ENCODE data around the gene ICAM4.

ICAM4 gene

DNA sequence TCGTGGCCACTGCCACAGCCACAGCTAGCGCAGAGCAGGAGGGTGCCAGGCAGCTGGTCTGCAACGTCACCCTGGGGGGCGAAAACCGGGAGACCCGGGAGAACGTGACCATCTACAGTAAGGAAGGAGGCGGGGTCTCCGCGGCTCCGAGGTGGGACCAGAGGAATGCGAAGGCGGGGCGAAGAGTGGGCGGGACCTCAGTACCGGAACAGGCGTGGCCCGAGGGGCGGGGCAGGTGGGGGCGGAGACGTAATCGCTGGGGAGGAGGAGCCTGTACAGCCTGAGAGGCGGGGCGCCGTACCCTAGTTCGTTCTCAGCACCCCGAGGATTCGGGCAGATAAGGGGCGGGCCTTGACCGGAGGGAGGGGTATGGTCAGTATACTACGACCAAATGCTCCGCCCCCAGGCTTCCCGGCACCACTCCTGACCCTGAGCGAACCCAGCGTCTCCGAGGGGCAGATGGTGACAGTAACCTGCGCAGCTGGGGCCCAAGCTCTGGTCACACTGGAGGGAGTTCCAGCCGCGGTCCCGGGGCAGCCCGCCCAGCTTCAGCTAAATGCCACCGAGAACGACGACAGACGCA lies 5.5 kb downstream of the ICAM4 start (continued):
- TF ChIP-seq, protein P1, sequence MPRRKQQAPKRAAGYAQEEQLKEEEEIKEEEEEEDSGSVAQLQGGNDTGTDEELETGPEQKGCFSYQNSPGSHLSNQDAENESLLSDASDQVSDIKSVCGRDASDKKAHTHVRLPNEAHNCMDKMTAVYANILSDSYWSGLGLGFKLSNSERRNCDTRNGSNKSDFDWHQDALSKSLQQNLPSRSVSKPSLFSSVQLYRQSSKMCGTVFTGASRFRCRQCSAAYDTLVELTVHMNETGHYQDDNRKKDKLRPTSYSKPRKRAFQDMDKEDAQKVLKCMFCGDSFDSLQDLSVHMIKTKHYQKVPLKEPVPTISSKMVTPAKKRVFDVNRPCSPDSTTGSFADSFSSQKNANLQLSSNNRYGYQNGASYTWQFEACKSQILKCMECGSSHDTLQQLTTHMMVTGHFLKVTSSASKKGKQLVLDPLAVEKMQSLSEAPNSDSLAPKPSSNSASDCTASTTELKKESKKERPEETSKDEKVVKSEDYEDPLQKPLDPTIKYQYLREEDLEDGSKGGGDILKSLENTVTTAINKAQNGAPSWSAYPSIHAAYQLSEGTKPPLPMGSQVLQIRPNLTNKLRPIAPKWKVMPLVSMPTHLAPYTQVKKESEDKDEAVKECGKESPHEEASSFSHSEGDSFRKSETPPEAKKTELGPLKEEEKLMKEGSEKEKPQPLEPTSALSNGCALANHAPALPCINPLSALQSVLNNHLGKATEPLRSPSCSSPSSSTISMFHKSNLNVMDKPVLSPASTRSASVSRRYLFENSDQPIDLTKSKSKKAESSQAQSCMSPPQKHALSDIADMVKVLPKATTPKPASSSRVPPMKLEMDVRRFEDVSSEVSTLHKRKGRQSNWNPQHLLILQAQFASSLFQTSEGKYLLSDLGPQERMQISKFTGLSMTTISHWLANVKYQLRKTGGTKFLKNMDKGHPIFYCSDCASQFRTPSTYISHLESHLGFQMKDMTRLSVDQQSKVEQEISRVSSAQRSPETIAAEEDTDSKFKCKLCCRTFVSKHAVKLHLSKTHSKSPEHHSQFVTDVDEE (CRISPR knock-in tag; IDR thresholded peaks at IDR 0.05) = no peak
- no peak for TF ChIP-seq ZFP3 (CRISPR knock-in tag; IDR thresholded peaks at IDR 0.05)

DNA sequence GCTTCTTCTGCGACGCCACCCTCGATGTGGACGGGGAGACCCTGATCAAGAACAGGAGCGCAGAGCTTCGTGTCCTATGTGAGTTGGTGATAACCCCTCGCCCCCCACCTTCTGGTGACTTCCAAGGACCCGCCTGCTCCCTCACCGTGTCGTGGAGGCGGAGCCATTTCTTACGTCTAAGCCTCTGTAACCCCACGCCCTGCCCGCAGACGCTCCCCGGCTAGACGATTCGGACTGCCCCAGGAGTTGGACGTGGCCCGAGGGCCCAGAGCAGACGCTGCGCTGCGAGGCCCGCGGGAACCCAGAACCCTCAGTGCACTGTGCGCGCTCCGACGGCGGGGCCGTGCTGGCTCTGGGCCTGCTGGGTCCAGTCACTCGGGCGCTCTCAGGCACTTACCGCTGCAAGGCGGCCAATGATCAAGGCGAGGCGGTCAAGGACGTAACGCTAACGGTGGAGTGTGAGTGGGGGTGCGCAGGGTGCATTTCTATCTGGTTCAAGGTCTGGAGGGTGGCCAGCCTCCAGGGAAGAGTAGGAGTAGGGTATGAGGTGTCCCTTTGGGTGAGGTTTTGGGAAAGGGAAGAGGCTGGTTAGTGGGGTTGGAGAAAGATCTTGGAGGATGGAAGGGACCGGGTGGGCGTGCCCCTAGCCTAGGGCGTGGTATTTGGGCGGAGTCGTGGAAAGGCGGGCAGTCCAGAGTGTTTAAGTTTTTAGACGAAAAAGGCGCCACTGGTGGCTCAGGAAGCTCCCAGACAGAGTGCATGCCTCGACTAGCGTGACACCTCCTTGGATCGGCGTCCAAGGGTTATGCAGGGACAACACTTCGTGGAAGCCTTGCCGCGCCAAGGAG lies 6.3 kb downstream of the ICAM4 start:
- no peak for ATAC-seq

DNA sequence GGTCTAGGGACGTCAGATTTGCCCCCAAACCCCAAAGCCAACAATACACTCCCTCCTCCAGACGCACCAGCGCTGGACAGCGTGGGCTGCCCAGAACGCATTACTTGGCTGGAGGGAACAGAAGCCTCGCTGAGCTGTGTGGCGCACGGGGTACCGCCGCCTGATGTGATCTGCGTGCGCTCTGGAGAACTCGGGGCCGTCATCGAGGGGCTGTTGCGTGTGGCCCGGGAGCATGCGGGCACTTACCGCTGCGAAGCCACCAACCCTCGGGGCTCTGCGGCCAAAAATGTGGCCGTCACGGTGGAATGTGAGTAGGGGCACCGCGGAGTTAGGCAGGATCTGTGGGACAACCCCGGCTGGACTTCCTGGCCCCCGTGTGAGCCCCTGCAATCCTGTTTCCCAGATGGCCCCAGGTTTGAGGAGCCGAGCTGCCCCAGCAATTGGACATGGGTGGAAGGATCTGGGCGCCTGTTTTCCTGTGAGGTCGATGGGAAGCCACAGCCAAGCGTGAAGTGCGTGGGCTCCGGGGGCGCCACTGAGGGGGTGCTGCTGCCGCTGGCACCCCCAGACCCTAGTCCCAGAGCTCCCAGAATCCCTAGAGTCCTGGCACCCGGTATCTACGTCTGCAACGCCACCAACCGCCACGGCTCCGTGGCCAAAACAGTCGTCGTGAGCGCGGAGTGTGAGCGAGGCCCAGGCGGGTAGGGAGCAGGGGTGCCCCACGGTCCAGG lies 7.0 kb downstream of the ICAM4 start:
- no peak for ATAC-seq
- TF ChIP-seq, protein P1 (CRISPR knock-in tag; IDR thresholded peaks at IDR 0.05) = no peak
- no peak for TF ChIP-seq ZFP30 (CRISPR knock-in tag; IDR thresholded peaks at IDR 0.05)
- TF ChIP-seq OSR1 (CRISPR knock-in tag; IDR thresholded peaks at IDR 0.05) = no peak
- no peak for TF ChIP-seq CSDC2 (CRISPR knock-in tag; IDR thresholded peaks at IDR 0.05)
- no peak for TF ChIP-seq ZNF8 (CRISPR knock-in tag; IDR thresholded peaks at IDR 0.05)
- no peak for TF ChIP-seq GLIS3 (CRISPR knock-in tag; IDR thresholded peaks at IDR 0.05)
- TF ChIP-seq, protein P2, sequence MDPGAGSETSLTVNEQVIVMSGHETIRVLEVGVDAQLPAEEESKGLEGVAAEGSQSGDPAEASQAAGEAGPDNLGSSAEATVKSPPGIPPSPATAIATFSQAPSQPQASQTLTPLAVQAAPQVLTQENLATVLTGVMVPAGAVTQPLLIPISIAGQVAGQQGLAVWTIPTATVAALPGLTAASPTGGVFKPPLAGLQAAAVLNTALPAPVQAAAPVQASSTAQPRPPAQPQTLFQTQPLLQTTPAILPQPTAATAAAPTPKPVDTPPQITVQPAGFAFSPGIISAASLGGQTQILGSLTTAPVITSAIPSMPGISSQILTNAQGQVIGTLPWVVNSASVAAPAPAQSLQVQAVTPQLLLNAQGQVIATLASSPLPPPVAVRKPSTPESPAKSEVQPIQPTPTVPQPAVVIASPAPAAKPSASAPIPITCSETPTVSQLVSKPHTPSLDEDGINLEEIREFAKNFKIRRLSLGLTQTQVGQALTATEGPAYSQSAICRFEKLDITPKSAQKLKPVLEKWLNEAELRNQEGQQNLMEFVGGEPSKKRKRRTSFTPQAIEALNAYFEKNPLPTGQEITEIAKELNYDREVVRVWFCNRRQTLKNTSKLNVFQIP (CRISPR knock-in tag; IDR thresholded peaks at IDR 0.05; ENCODE audit: borderline replicate concordance, low read depth) = no peak
- no peak for TF ChIP-seq ISL1 (CRISPR knock-in tag; IDR thresholded peaks at IDR 0.05)
- TF ChIP-seq, protein P3, sequence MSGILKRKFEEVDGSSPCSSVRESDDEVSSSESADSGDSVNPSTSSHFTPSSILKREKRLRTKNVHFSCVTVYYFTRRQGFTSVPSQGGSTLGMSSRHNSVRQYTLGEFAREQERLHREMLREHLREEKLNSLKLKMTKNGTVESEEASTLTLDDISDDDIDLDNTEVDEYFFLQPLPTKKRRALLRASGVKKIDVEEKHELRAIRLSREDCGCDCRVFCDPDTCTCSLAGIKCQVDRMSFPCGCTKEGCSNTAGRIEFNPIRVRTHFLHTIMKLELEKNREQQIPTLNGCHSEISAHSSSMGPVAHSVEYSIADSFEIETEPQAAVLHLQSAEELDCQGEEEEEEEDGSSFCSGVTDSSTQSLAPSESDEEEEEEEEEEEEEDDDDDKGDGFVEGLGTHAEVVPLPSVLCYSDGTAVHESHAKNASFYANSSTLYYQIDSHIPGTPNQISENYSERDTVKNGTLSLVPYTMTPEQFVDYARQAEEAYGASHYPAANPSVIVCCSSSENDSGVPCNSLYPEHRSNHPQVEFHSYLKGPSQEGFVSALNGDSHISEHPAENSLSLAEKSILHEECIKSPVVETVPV (CRISPR knock-in tag; IDR thresholded peaks at IDR 0.05) = no peak
- TF ChIP-seq TCF4 (CRISPR knock-in tag; IDR thresholded peaks at IDR 0.05; ENCODE audit: borderline replicate concordance) = no peak
- TF ChIP-seq BACH2 (CRISPR knock-in tag; IDR thresholded peaks at IDR 0.05; ENCODE audit: borderline replicate concordance) = no peak
- no peak for TF ChIP-seq ZFP3 (CRISPR knock-in tag; IDR thresholded peaks at IDR 0.05)
- TF ChIP-seq TOX (CRISPR knock-in tag; IDR thresholded peaks at IDR 0.05; ENCODE audit: borderline replicate concordance) = no peak
- TF ChIP-seq CREB5 (CRISPR knock-in tag; IDR thresholded peaks at IDR 0.05; ENCODE audit: low read depth) = no peak
- no peak for TF ChIP-seq PATZ1 (CRISPR knock-in tag; IDR thresholded peaks at IDR 0.05; ENCODE audit: borderline replicate concordance)

More for the DNA sequence above, 6.3 kb downstream of the ICAM4 start:
- no peak for TF ChIP-seq ISL1 (CRISPR knock-in tag; IDR thresholded peaks at IDR 0.05)
- TF ChIP-seq OSR1 (CRISPR knock-in tag; IDR thresholded peaks at IDR 0.05) = no peak
- TF ChIP-seq, protein P2 (CRISPR knock-in tag; IDR thresholded peaks at IDR 0.05; ENCODE audit: borderline replicate concordance, low read depth) = no peak
